PC-9 (cell line): ENCODE results near the gene PPP1R9A. TPM values are rescaled to one million over a fixed set of nuclear protein-coding genes. Genes with fewer than 3 reads are reported as not detected.

Experiments used
- BruUV-seq: library from RNA; stranded (reverse); fragments of 400-500 nt; replicated peaks from 2 replicates; lab custom pipeline; 2021; lab: Mats Ljungman, UMichigan
- CTCF ChIA-PET: fragments of 300-600 bp; sonication (Branson Sonifier 250); formaldehyde crosslinking; loops from one replicate; lab custom pipeline; 2022; ENCODE audit warnings: antibody characterized with exemption; lab: Charles Lee
- POLR2A ChIA-PET: fragments of 300-600 bp; sonication (Branson Sonifier 250); formaldehyde crosslinking; loops from one replicate; lab custom pipeline; 2022; ENCODE audit warnings: antibody characterized with exemption; ENCODE audit not compliant: unreplicated experiment; lab: Charles Lee
- DNase-seq, 2 experiments: peaks; one replicate each; pipeline versions ENCODE4 v3.0.0 to v3.0.0-alpha.2; 2015 to 2022; ENCODE audit warnings: mixed read lengths in 1 of 2
- H2AFZ ChIP-seq: fragments of 200-600 bp; sonication (generic); 2 replicates; pipeline ENCODE4 v1.8.1; 2017; ENCODE audit warnings: antibody characterized with exemption
- H3F3A ChIP-seq: fragments of 200-600 bp; sonication (generic); 2 replicates; pipeline ENCODE4 v1.8.1; 2017; ENCODE audit warnings: antibody characterized with exemption, mild to moderate bottlenecking, low read depth; ENCODE audit not compliant: insufficient read depth
- H3K27ac ChIP-seq: fragments of 200-600 bp; sonication (generic); 2 replicates; pipeline ENCODE4 v1.6.1; 2016; ENCODE audit warnings: mixed run types
- H3K27me3 ChIP-seq: fragments of 200-600 bp; sonication (generic); 2 replicates; pipeline ENCODE4 v1.6.1; 2016; ENCODE audit warnings: low read depth, mixed run types; ENCODE audit not compliant: insufficient read depth
- H3K36me3 ChIP-seq: fragments of 200-600 bp; sonication (generic); 2 replicates; pipeline ENCODE4 v1.6.1; 2016; ENCODE audit warnings: low read depth, mixed run types
- H3K4me1 ChIP-seq: fragments of 200-600 bp; sonication (generic); replicated peaks from 2 replicates; pipeline ENCODE4 v1.6.1; 2016; ENCODE audit warnings: mixed run types; ENCODE audit not compliant: insufficient read depth
- H3K4me2 ChIP-seq: fragments of 200-600 bp; sonication (generic); 2 replicates; pipeline ENCODE4 v1.6.1; 2017; ENCODE audit warnings: mixed run types
- H3K4me3 ChIP-seq: fragments of 200-600 bp; sonication (generic); 2 replicates; pipeline ENCODE4 v1.6.1; 2016; ENCODE audit warnings: mixed run types
- H3K79me2 ChIP-seq: fragments of 200-600 bp; sonication (generic); 2 replicates; pipeline ENCODE4 v1.6.1; 2017; ENCODE audit warnings: low read depth, mixed run types
- H3K9me2 ChIP-seq: fragments of 200-600 bp; sonication (generic); 2 replicates; pipeline ENCODE4 v1.8.1; 2017; ENCODE audit warnings: mild to moderate bottlenecking; ENCODE audit not compliant: insufficient read depth
- H3K9me3 ChIP-seq: fragments of 200-600 bp; sonication (generic); 2 replicates; pipeline ENCODE4 v1.8.1; 2016; ENCODE audit warnings: low read depth; ENCODE audit not compliant: insufficient read depth
- H4K20me1 ChIP-seq: fragments of 200-600 bp; sonication (generic); 2 replicates; pipeline ENCODE4 v1.8.1; 2017; ENCODE audit not compliant: insufficient read depth
- EZH2 ChIP-seq: fragments of 200-600 bp; sonication (generic); IDR thresholded peaks from 2 replicates; pipeline ENCODE4 v1.8.0; 2017; ENCODE audit warnings: antibody characterized with exemption, low read depth
- intact Hi-C: fragments of 100-400 bp; cut with micrococcal nuclease; formaldehyde crosslinking; loops from one replicate; pipeline ENCODE4 v1.10.0; 2022; ENCODE audit not compliant: unreplicated experiment
- total RNA-seq: library from RNA; stranded (reverse); gene quantifications from 2 replicates; pipeline ENCODE4 v1.2.3, GENCODE V29; 2021
- TF ChIP-seq, protein P1 (sequence below): fragments of 200-600 bp; sonication (generic); conservative IDR thresholded peaks from 2 replicates; pipeline ENCODE4 v1.6.1; 2017; ENCODE audit warnings: mixed run types, antibody characterized with exemption, mild to moderate bottlenecking, moderate library complexity

Gene PPP1R9A
- total RNA-seq, 1 experiment from 2014 or later = 11.5 TPM

DNA sequence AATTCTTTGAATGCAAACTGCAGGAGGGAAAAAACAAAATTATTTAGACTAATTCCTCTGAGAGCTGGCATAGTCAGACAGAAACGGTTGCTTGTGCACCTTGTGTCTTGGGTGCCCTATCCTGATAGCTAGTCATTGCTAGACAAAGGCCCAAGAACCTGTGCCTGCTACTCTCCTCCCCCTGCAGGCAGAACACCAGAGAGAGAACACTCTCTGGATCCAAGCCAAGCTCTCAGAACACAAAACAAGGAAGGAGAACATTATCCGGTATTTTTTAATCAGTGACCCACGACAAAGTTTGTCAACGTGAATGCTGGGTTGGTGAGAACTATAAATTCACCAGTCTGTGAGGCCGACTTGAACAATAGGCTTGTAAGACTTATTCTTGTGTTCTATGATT is 18.8 kb upstream of the PPP1R9A start:
- no peak overlapping the region for H3K27ac ChIP-seq
- H3K4me2 ChIP-seq = no peak overlapping the region
- BruUV-seq = no TSS peak
- DNase-seq = peak; percentile 27 to 36
- no peaks in the 10 kb centered on the region for H3F3A ChIP-seq
- no peaks in the 10 kb centered on the region for H3K27me3 ChIP-seq
- H3K79me2 ChIP-seq = no peaks in the 10 kb centered on the region
- no peaks in the 10 kb centered on the region for H3K9me2 ChIP-seq
- no peaks in the 10 kb centered on the region for H3K36me3 ChIP-seq
- no peak overlapping the region for H3K4me3 ChIP-seq
- H2AFZ ChIP-seq = no peak overlapping the region
- no peaks in the 10 kb centered on the region for H3K4me1 ChIP-seq
- intact Hi-C loops = no loop called here
- ChIA-PET CTCF (interaction anchor here (0.9 kb wide), 1 partner anchor 25 kb away, joined by 3 read pairs; no protein-coding TSS in a partner anchor), POLR2A (no interaction called here)
- TF ChIP-seq EZH2 = no peak
- TF ChIP-seq, protein P1, sequence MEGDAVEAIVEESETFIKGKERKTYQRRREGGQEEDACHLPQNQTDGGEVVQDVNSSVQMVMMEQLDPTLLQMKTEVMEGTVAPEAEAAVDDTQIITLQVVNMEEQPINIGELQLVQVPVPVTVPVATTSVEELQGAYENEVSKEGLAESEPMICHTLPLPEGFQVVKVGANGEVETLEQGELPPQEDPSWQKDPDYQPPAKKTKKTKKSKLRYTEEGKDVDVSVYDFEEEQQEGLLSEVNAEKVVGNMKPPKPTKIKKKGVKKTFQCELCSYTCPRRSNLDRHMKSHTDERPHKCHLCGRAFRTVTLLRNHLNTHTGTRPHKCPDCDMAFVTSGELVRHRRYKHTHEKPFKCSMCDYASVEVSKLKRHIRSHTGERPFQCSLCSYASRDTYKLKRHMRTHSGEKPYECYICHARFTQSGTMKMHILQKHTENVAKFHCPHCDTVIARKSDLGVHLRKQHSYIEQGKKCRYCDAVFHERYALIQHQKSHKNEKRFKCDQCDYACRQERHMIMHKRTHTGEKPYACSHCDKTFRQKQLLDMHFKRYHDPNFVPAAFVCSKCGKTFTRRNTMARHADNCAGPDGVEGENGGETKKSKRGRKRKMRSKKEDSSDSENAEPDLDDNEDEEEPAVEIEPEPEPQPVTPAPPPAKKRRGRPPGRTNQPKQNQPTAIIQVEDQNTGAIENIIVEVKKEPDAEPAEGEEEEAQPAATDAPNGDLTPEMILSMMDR = no peak
- H3K9me3 ChIP-seq = no peaks in the 10 kb centered on the region; the same call in 1 of the 2 replicates
- H4K20me1 ChIP-seq = no peaks in the 10 kb centered on the region

DNA sequence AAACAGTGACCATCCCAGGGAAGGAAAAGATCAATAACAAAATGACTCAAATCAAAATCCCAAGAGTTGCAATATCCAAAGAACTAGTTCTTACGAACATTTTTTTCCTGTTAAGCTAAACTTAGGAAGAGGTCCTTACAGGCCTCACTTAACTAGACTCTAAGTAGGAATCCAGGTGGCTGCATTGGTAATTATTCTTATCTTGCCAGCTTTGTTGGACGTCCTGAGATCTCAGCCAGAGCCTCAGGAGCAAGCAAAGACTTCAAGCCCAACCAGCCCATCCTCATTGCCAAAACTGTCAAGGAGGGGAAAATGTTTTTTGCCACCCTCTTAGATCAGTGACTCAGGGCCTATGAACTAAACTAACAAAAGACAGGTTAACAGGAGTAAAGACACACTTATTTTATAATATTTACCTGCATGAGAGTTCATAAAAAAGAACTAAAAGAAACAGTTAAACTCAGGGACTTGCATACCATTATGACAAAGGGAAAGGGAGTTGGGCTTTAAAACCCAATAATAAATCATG is 18.3 kb upstream of the PPP1R9A start:
- Histone ChIP-seq H3K4me1 (no peaks in the 10 kb centered on the region), H3F3A (no peaks in the 10 kb centered on the region), H3K27ac (no peak overlapping the region), H3K4me2 (no peak overlapping the region), H3K9me2 (no peaks in the 10 kb centered on the region), H4K20me1 (no peaks in the 10 kb centered on the region), H3K27me3 (no peaks in the 10 kb centered on the region), H3K79me2 (no peaks in the 10 kb centered on the region), H3K4me3 (no peak overlapping the region), H2AFZ (no peak overlapping the region), H3K36me3 (no peaks in the 10 kb centered on the region), H3K9me3 (no peaks in the 10 kb centered on the region; the same call in 1 of the 2 replicates)
- no peak for DNase-seq
- TF ChIP-seq, protein P1 = no peak
- no peak for TF ChIP-seq EZH2
- ChIA-PET POLR2A (no interaction called here), CTCF (interaction anchor here (0.9 kb wide), 1 partner anchor 25 kb away, joined by 3 read pairs; no protein-coding TSS in a partner anchor)
- intact Hi-C loops = no loop called here
- BruUV-seq = no TSS peak

DNA sequence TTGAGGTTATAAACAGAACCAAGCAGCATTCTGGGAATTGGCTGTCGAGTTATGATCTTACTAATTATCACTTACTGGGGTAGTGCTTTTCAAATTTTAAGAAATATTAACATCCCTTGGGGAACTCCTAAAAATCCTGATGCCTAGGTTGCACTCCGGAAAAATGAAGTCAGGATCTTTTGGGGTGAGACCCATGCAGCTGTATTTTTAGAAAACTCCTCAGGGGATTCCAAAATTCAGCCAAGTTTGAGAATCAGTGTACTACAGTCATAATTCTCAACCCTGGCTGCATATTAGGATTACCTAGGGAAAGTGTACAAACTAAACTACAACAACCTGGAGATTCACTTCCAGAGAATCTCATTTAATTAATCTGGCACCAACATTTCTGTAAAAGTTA is 17.2 kb upstream of the PPP1R9A start:
- no peaks in the 10 kb centered on the region for H3K79me2 ChIP-seq
- no peaks in the 10 kb centered on the region for H4K20me1 ChIP-seq
- H3K9me3 ChIP-seq = no peaks in the 10 kb centered on the region; the same call in 1 of the 2 replicates
- intact Hi-C loops = no loop called here
- POLR2A ChIA-PET = no interaction called here
- no peak overlapping the region for H3K27ac ChIP-seq
- H2AFZ ChIP-seq = no peak overlapping the region
- H3K4me1 ChIP-seq = no peaks in the 10 kb centered on the region
- no peaks in the 10 kb centered on the region for H3K9me2 ChIP-seq
- CTCF ChIA-PET = no interaction called here
- H3K36me3 ChIP-seq = no peaks in the 10 kb centered on the region
- no peak for DNase-seq
- H3K4me3 ChIP-seq = no peak overlapping the region
- H3K4me2 ChIP-seq = no peak overlapping the region
- no peak for TF ChIP-seq EZH2
- TF ChIP-seq, protein P1 = no peak
- H3K27me3 ChIP-seq = no peaks in the 10 kb centered on the region
- no TSS peak for BruUV-seq
- H3F3A ChIP-seq = no peaks in the 10 kb centered on the region
